Muscle of back (tissue), 10 donors: ENCODE results near the gene GRK2. TPM values are rescaled to one million over a fixed set of nuclear protein-coding genes. Genes with fewer than 3 reads are reported as not detected.

Experiments
- polyA plus RNA-seq, 10 donors: library from polyadenylated mRNA; unstranded; fragments of 120-200 nt; gene quantifications; one replicate each; pipeline ENCODE4 v1.2.1, GENCODE V29; 2013; ENCODE audit not compliant: insufficient read length in 10 of 10

The GRK2 gene
- polyA plus RNA-seq, 10 donors, result 42.2 to 62.2 (median 49.7) TPM

Other genes with a start within 250 kb of the GRK2 start
- gene SYT12, start 243.3 kb upstream of the GRK2 start, polyA plus RNA-seq, result under 1 TPM in 9 of 10 donors, not detected in 1; 0.04 to 0.39 (median 0.11) TPM
- 10 to 100 TPM in 8 of 10 donors, 1 to 10 TPM in 2; 9.4 to 18.4 (median 14.3) TPM for gene RHOD, start 209.6 kb upstream of the GRK2 start, polyA plus RNA-seq
- gene KDM2A, start 147.2 kb upstream of the GRK2 start, polyA plus RNA-seq, result 10 to 100 TPM; 46.3 to 64.1 (median 52.4) TPM
- 10 to 100 TPM; 17.3 to 37.9 (median 25.9) TPM for gene ANKRD13D, start 22.8 kb downstream of the GRK2 start, polyA plus RNA-seq
- 10 to 100 TPM; 11.6 to 19.0 (median 14.6) TPM for gene SSH3, start 37.1 kb downstream of the GRK2 start, polyA plus RNA-seq
- 10 to 100 TPM; 19.2 to 33.1 (median 25.3) TPM for gene POLD4, start 87.1 kb downstream of the GRK2 start, polyA plus RNA-seq
- gene CLCF1, start 107.1 kb downstream of the GRK2 start, polyA plus RNA-seq, result 1 to 10 TPM; 1.7 to 3.8 (median 2.4) TPM
- gene RAD9A, start 125.5 kb downstream of the GRK2 start, polyA plus RNA-seq, result 10 to 100 TPM in 3 of 10 donors, 1 to 10 TPM in 7; 7.7 to 13.4 (median 8.5) TPM
- 100 to 1,000 TPM in 8 of 10 donors, 10 to 100 TPM in 2; 95.8 to 132 (median 119) TPM for gene PPP1CA, start 135.4 kb downstream of the GRK2 start, polyA plus RNA-seq
- 10 to 100 TPM in 1 of 10 donors, 1 to 10 TPM in 9; 1.8 to 10.4 (median 4.6) TPM for gene TBC1D10C, start 137.6 kb downstream of the GRK2 start, polyA plus RNA-seq
- 10 to 100 TPM; 24.1 to 62.8 (median 48.3) TPM for gene CARNS1, start 149.2 kb downstream of the GRK2 start, polyA plus RNA-seq
- gene RPS6KB2, start 162.0 kb downstream of the GRK2 start, polyA plus RNA-seq, result 10 to 100 TPM; 23.0 to 43.8 (median 34.0) TPM
- 1 to 10 TPM in 6 of 10 donors, under 1 TPM in 3, not detected in 1; 0.53 to 9.5 (median 1.2) TPM for gene PTPRCAP, start 171.2 kb downstream of the GRK2 start, polyA plus RNA-seq
- 10 to 100 TPM; 22.3 to 42.2 (median 29.3) TPM for gene CORO1B, start 177.0 kb downstream of the GRK2 start, polyA plus RNA-seq
- gene GPR152, start 186.3 kb downstream of the GRK2 start, polyA plus RNA-seq, result not detected
- 1 to 10 TPM in 4 of 10 donors, under 1 TPM in 6; 0.26 to 1.8 (median 0.94) TPM for gene CABP4, start 188.9 kb downstream of the GRK2 start, polyA plus RNA-seq
- 10 to 100 TPM; 38.7 to 57.6 (median 46.3) TPM for gene TMEM134, start 202.8 kb downstream of the GRK2 start, polyA plus RNA-seq
- gene AIP, start 216.6 kb downstream of the GRK2 start, polyA plus RNA-seq, result 10 to 100 TPM; 34.9 to 55.8 (median 43.7) TPM
- 1 to 10 TPM; 6.0 to 9.9 (median 8.3) TPM for gene PITPNM1, start 238.9 kb downstream of the GRK2 start, polyA plus RNA-seq
- 10 to 100 TPM; 14.2 to 21.3 (median 17.1) TPM for gene CDK2AP2, start 241.7 kb downstream of the GRK2 start, polyA plus RNA-seq